B cell (primary cell): Measurements from ENCODE around the gene ADA.

Experiments used
- CTCF ChIP-seq: fragments of 200-600 bp; IDR thresholded peaks from one replicate; pipeline ENCODE4 v1.8.0; 2022; ENCODE audit warnings: antibody characterized with exemption, mild to moderate bottlenecking
- EZH2 ChIP-seq: IDR thresholded peaks from 2 replicates; pipeline ENCODE4 v1.6.1; 2012; ENCODE audit warnings: borderline replicate concordance, low read depth, mild to moderate bottlenecking, moderate library complexity, low read length; ENCODE audit not compliant: insufficient read depth, poor library complexity, severe bottlenecking

DNA sequence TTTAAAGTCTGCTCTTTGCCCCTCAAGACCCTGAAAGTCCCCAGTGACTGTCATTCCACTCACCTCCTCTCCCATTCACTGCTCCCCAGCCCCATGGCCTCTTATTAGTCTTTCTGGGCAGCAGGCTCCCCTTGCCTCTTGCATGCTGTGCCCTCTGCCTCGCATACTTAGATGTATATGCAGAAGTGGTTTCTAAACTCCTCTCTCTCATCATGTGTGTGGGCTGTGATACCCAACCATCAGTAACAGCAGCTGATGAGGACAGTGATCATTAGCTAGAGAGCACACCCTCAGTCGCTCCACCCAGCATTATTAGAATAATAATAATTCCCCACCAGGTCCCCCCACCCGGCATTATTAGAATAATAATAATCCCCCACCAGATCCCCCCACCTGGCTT, 54.6 kb downstream of the ADA start:
- TF ChIP-seq CTCF (no peak), EZH2 (no peak)
